ENCODE data around the gene LMX1B.

DNA sequence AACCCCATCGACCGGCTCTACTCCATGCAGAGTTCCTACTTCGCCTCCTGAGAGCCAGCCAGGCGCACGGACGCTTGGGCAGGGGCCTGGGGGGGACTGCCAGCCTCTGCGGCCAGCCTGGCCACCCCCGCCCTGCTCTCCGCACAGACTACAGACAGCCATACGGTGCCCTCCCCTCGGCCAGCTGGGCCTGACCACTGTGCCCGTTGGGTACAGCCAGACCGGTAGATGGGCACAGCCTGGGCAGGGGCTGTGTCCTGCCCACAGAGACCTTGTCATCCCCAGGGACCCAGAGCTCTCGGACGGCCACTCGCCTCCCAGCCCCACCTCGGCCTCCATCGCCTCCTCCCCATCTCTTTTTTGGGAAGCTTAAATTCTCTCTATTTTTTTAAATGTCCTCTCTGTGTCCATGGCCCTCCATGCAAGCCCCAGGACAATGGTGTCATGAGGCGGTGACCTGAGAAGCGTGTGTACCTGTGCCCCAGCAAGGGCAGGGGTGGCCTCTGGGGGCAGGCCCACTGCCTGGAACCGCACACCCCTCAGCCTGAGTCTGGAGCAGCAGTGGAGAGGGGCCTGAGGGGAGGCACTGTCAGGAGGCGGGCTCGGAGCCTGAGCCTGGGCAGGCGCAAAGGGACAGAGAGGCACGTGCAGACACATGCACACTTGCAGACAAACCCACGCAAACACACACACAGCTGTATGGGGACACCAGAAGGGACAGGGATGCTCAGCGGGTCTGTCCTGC is 82.8 kb downstream of the LMX1B start:
- TF ChIP-seq, protein P1, sequence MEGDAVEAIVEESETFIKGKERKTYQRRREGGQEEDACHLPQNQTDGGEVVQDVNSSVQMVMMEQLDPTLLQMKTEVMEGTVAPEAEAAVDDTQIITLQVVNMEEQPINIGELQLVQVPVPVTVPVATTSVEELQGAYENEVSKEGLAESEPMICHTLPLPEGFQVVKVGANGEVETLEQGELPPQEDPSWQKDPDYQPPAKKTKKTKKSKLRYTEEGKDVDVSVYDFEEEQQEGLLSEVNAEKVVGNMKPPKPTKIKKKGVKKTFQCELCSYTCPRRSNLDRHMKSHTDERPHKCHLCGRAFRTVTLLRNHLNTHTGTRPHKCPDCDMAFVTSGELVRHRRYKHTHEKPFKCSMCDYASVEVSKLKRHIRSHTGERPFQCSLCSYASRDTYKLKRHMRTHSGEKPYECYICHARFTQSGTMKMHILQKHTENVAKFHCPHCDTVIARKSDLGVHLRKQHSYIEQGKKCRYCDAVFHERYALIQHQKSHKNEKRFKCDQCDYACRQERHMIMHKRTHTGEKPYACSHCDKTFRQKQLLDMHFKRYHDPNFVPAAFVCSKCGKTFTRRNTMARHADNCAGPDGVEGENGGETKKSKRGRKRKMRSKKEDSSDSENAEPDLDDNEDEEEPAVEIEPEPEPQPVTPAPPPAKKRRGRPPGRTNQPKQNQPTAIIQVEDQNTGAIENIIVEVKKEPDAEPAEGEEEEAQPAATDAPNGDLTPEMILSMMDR (IDR thresholded peaks at IDR 0.05; ENCODE audit: extremely low read depth in 1 of 2, insufficient read depth in 1 of 2, low read depth in 1 of 2, low read length in 2 of 2), result no peak
- TF ChIP-seq, protein P2, sequence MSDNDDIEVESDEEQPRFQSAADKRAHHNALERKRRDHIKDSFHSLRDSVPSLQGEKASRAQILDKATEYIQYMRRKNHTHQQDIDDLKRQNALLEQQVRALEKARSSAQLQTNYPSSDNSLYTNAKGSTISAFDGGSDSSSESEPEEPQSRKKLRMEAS (IDR thresholded peaks at IDR 0.05; ENCODE audit: insufficient read depth, insufficient read length), result no peak
- no peak for TF ChIP-seq POLR2AphosphoS5 (IDR thresholded peaks at IDR 0.05; ENCODE audit: insufficient read depth, low read depth, low read length)
- TF ChIP-seq EZH2 (IDR thresholded peaks at IDR 0.05; ENCODE audit: borderline replicate concordance, low read depth, low read length, severe bottlenecking), result no peak
- TF ChIP-seq POLR2A (IDR thresholded peaks at IDR 0.05; ENCODE audit: low read depth, low read length), result no peak
- no peak for TF ChIP-seq GATA2 (IDR thresholded peaks at IDR 0.05; ENCODE audit: insufficient read depth, insufficient read length, low read depth, low read length)

Data from endothelial cell of umbilical vein (primary cell).